Stimulated activated CD8-positive, alpha-beta memory T cell treated with anti-CD3 and anti-CD28 coated beads, Interleukin-2, amount 100 ng/mL, for 1 hour (primary cell): ENCODE data around the gene COL26A1.

Experiments
- DNase-seq, 2 donors: peaks; one replicate each; pipeline ENCODE4 v3.0.0-alpha.2; 2020; ENCODE audit warnings: low read depth in 2 of 2

COL26A1 gene

GRCh38 chr7:101534015-101534803, 171.5 kb downstream of the COL26A1 start:
- DNase-seq, result no peak

- no peak for DNase-seq
Measured at GRCh38 chr7:101534873-101535272, 172.2 kb downstream of the COL26A1 start.

- DNase-seq, result no peak
Measured at GRCh38 chr7:101535351-101535751, 172.7 kb downstream of the COL26A1 start.

- no peak for DNase-seq
Measured at GRCh38 chr7:101536232-101536631, 173.6 kb downstream of the COL26A1 start.

GRCh38 chr7:101536668-101537067, 174.0 kb downstream of the COL26A1 start:
- DNase-seq, result no peak

- DNase-seq, result no peak
Measured at GRCh38 chr7:101537205-101537604, 174.5 kb downstream of the COL26A1 start.

GRCh38 chr7:101537935-101538595, 175.4 kb downstream of the COL26A1 start:
- no peak for DNase-seq

- DNase-seq, result peak in 1 of 2 donors; percentile 24
Measured at GRCh38 chr7:101538596-101539459, 176.2 kb downstream of the COL26A1 start.

GRCh38 chr7:101539784-101540183, 177.1 kb downstream of the COL26A1 start:
- DNase-seq, result no peak

- peak; percentile 49 for DNase-seq
Measured at GRCh38 chr7:101542527-101543241, 180.0 kb downstream of the COL26A1 start.

- DNase-seq, result no peak
Measured at GRCh38 chr7:101543242-101543766, 180.6 kb downstream of the COL26A1 start.

GRCh38 chr7:101543846-101544245, 181.2 kb downstream of the COL26A1 start:
- DNase-seq, result no peak

GRCh38 chr7:101545441-101546190, 182.9 kb downstream of the COL26A1 start:
- DNase-seq, result no peak

- DNase-seq, result no peak
Measured at GRCh38 chr7:101546308-101546936, 183.7 kb downstream of the COL26A1 start.

- no peak for DNase-seq
Measured at GRCh38 chr7:101547022-101547915, 184.6 kb downstream of the COL26A1 start.

GRCh38 chr7:101547916-101548661, 185.4 kb downstream of the COL26A1 start:
- no peak for DNase-seq

- DNase-seq, result no peak
Measured at GRCh38 chr7:101549734-101550133, 187.1 kb downstream of the COL26A1 start.
